CD8-positive, alpha-beta memory T cell (primary cell): Measurements from ENCODE around the gene RERGL. TPM values are rescaled to one million over a fixed set of nuclear protein-coding genes. Genes with fewer than 3 reads are reported as not detected.
"Not testable (repeated sequence)": the region's sequence is repeated elsewhere in the genome, so short reads cannot be mapped to it uniquely, and the experiment has no call there.

Source experiments
- CTCF ChIA-PET: fragments of 350-600 bp; sonication (Branson Sonifier 250); formaldehyde crosslinking; loops from one replicate; lab custom pipeline; 2021; ENCODE audit warnings: antibody characterized with exemption; lab: Charles Lee
- POLR2A ChIA-PET: fragments of 350-600 bp; sonication (Branson Sonifier 250); formaldehyde crosslinking; loops from one replicate; lab custom pipeline; 2021; ENCODE audit warnings: antibody characterized with exemption; lab: Charles Lee
- DNase-seq, 5 donors: peaks; one replicate each; pipeline versions ENCODE4 v3.0.0 to v3.0.0-alpha.2; 2020 to 2022; ENCODE audit warnings: mixed read lengths in 1 of 5
- H3K27ac ChIP-seq: one replicate; pipeline ENCODE4 v1.7.0; 2013; ENCODE audit warnings: low read depth, mild to moderate bottlenecking, low read length, moderate library complexity
- H3K27me3 ChIP-seq: 2 replicates; pipeline ENCODE4 v1.7.0; 2013; ENCODE audit warnings: low read length, mild to moderate bottlenecking; ENCODE audit not compliant: insufficient read depth, poor library complexity, severe bottlenecking
- H3K36me3 ChIP-seq: 2 replicates; pipeline ENCODE4 v1.7.0; 2013; ENCODE audit warnings: mild to moderate bottlenecking, low read length, moderate library complexity; ENCODE audit not compliant: insufficient read depth
- H3K4me1 ChIP-seq: 2 replicates; pipeline ENCODE4 v1.7.0; 2013; ENCODE audit warnings: mild to moderate bottlenecking, low read length, moderate library complexity; ENCODE audit not compliant: insufficient read depth
- H3K4me3 ChIP-seq: 2 replicates; pipeline ENCODE4 v1.7.0; 2013; ENCODE audit warnings: mild to moderate bottlenecking, low read length
- H3K9me3 ChIP-seq: 2 replicates; pipeline ENCODE4 v1.7.0; 2013; ENCODE audit warnings: mild to moderate bottlenecking, low read length
- H3K27ac Mint-ChIP-seq, 8 donors: one replicate each; pipeline ENCODE4 v1.8.0; 2020 to 2021; ENCODE audit warnings: mixed read lengths in 8 of 8, mild to moderate bottlenecking in 6 of 8, inconsistent platforms in 3 of 8, moderate library complexity in 3 of 8
- H3K27me3 Mint-ChIP-seq, 2 donors: one replicate each; pipeline ENCODE4 v1.8.0; 2020 to 2021; ENCODE audit warnings: mixed read lengths in 2 of 2, mild to moderate bottlenecking in 1 of 2, moderate library complexity in 1 of 2
- H3K36me3 Mint-ChIP-seq, 3 donors: one replicate each; pipeline ENCODE4 v1.8.0; 2020 to 2021; ENCODE audit warnings: mixed read lengths in 3 of 3, inconsistent platforms in 1 of 3, mild to moderate bottlenecking in 1 of 3
- H3K4me1 Mint-ChIP-seq, 3 donors: one replicate each; pipeline ENCODE4 v1.8.0; 2020 to 2021; ENCODE audit warnings: mixed read lengths in 3 of 3, inconsistent platforms in 1 of 3, mild to moderate bottlenecking in 1 of 3
- H3K4me3 Mint-ChIP-seq, 7 donors: one replicate each; pipeline ENCODE4 v1.8.0; 2020 to 2021; ENCODE audit warnings: mixed read lengths in 7 of 7, mild to moderate bottlenecking in 6 of 7, moderate library complexity in 4 of 7, inconsistent platforms in 2 of 7
- H3K9me3 Mint-ChIP-seq, 5 donors: one replicate each; pipeline ENCODE4 v1.8.0; 2020 to 2022; ENCODE audit warnings: mixed read lengths in 5 of 5, mild to moderate bottlenecking in 3 of 5, moderate library complexity in 2 of 5, inconsistent platforms in 1 of 5
- polyA plus RNA-seq: library from polyadenylated mRNA; unstranded; fragments of 300-500 nt; fragmentation: Illumina TruSeq; gene quantifications from one replicate; pipeline ENCODE4 v1.2.3, GENCODE V29; 2021
- total RNA-seq, 2 experiments: library from RNA; stranded (reverse); gene quantifications; one replicate each; pipeline ENCODE4 v1.2.3, GENCODE V29; 2021

RERGL gene
- total and polyA plus RNA-seq, 3 experiments from 2014 or later, result not detected

DNA sequence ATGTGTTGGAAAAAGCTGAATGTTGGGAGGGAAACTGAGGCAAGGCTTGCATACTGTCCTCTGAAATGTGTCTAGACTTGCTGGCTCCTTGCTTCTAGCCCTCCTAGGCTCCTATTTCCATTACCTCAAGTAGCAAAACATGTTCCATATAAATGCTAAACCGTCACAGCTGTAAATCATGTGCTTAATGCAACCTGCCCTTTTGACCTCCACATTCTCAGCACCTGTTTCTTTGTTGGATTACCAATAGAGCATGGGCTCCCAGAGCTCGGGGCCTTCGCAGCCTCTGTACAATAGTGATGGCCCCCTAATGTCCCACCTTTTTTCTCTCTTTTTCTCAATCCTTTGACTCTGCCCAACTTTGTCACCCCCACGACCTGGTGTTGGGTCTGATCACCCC, 23.3 kb downstream of the RERGL start:
- DNase-seq, result no peak
- H3K4me1 Mint-ChIP-seq, result no peaks in the 10 kb centered on the region
- H3K27me3 ChIP-seq, result no peaks in the 10 kb centered on the region
- no peaks in the 10 kb centered on the region for H3K36me3 ChIP-seq
- no peaks in the 10 kb centered on the region for H3K4me1 ChIP-seq
- no peak overlapping the region for H3K27ac Mint-ChIP-seq
- peaks cover 0 to 2% of the 10 kb centered on the region in 2 donors for H3K27me3 Mint-ChIP-seq
- H3K4me3 ChIP-seq, result no peak overlapping the region
- no peaks in the 10 kb centered on the region for H3K9me3 ChIP-seq
- H3K27ac ChIP-seq, result no peak overlapping the region
- ChIA-PET CTCF (no interaction called here), POLR2A (no interaction called here)
- no peaks in the 10 kb centered on the region for H3K36me3 Mint-ChIP-seq
- no peak overlapping the region for H3K4me3 Mint-ChIP-seq
- peaks cover 3 to 18% (median 8%) of the 10 kb centered on the region in 5 donors for H3K9me3 Mint-ChIP-seq

DNA sequence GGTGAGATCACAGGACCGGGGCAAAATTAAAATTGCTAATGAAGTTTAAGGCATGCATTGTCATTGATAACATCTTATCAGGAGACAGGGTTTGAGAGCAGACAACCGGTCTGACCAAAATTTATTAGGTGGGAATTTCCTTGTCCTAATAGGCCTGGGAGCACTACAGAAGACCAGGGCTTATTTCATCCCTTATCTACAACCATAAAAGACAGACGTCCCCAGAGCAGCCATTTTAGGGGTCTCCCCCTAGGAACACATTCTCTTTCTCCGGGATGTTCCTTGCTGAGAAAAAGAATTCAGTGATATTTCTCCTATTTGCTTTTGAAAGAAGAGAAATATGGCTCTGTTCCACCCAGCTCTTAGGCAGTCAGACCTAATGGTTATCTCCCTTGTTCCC, 27.1 kb downstream of the RERGL start:
- POLR2A ChIA-PET, H3K4me3 Mint-ChIP-seq, H3K27ac ChIP-seq, H3K27me3 ChIP-seq, H3K4me1 ChIP-seq, CTCF ChIA-PET, H3K4me3 ChIP-seq, DNase-seq, H3K36me3 ChIP-seq, H3K27ac Mint-ChIP-seq, H3K4me1 Mint-ChIP-seq, H3K27me3 Mint-ChIP-seq, H3K36me3 Mint-ChIP-seq, H3K9me3 ChIP-seq: not testable (repeated sequence)
- H3K9me3 Mint-ChIP-seq, result peaks cover 11 to 30% (median 20%) of the 10 kb centered on the region in 5 donors

DNA sequence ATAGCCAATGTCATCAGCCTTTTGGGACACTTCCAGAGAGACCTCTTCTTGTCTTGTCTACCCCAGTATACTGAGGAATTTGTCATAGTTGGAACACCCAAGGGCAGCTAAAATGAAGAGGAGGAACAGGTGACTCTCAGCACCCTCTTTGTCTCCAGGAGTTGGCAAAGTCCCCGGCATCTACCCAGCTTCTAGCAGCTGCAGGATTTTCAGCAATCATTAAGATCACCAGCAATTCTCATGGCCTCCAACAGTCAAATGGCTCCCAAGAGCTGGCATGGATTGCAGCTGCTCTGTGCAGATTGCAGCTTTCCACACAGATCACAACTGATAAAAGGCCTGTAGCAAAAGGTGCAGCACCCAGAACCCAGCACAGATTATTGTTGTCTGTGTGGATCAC, 32.9 kb downstream of the RERGL start:
- H3K4me3 ChIP-seq, result no peak overlapping the region
- DNase-seq, result no peak
- Mint-ChIP-seq H3K9me3 (peaks cover 12 to 34% (median 21%) of the 10 kb centered on the region in 5 donors), H3K36me3 (no peaks in the 10 kb centered on the region), H3K27ac (no peak overlapping the region), H3K4me1 (no peaks in the 10 kb centered on the region), H3K4me3 (no peak overlapping the region), H3K27me3 (no peaks in the 10 kb centered on the region)
- no peak overlapping the region for H3K27ac ChIP-seq
- H3K4me1 ChIP-seq, result no peaks in the 10 kb centered on the region
- CTCF ChIA-PET, result no interaction called here
- H3K27me3 ChIP-seq, result no peaks in the 10 kb centered on the region
- POLR2A ChIA-PET, result no interaction called here
- no peaks in the 10 kb centered on the region for H3K9me3 ChIP-seq
- no peaks in the 10 kb centered on the region for H3K36me3 ChIP-seq

DNA sequence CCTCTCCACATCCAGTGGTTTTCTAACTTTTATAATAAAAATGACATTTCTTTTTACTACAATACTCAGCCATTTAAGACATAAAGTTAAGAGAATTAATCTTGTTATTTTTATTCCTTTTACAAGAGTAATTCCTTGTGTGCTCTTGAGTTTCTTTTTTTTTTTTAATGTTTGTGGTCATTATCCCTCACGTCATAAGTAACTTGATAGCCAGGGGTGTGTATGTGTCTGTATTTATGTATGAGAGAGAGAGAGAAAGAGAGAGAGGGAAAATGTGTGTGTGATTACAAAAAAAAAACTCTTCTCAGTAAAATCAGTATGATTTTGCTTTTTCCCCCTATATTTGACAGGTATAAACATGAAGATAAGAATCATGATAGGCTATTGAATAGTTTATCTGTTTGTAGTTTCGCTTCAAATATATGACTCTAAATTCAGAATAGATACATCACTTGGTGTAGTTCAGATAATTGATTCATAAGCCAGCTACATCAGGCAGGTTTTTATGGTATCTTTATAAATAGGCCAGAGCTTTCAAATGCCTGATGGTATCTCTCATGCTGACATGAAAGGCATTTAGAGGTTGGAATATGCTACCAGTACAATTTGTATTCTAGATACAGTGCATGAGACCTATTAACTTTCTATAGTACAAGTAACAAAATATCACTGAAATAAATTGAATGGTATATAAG, 34.9 kb downstream of the RERGL start:
- no peaks in the 10 kb centered on the region for H3K4me1 Mint-ChIP-seq

DNA sequence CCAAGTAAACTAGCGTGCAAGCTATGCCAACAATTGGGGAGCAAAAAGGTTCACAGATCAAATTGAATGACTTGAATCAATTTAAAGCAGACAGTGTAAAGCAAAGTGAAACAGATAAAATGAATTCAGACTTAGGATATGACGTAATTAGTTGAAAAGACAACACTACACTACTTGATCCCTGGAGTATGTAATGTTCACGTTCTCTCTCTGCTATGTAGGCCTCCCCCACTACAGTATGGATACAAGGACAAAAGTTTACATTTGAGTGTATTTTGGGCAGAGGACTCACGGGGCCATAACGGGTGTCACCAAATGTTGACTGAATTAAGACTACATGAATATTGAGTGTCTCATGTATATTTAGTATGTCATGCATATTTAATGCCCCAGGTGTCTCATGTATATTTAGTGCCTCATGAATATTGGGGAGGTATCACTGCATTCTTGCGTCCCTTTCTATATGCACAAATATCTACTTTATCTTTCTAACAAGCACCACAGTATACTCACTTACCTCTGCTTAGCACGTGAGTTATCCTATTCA, 44.5 kb downstream of the RERGL start:
- DNase-seq, result no peak
- POLR2A ChIA-PET, result no interaction called here
- Histone ChIP-seq H3K27ac (no peak overlapping the region), H3K4me3 (no peak overlapping the region), H3K27me3 (no peaks in the 10 kb centered on the region), H3K36me3 (no peaks in the 10 kb centered on the region), H3K9me3 (no peaks in the 10 kb centered on the region), H3K4me1 (no peaks in the 10 kb centered on the region)
- Mint-ChIP-seq H3K4me1 (no peaks in the 10 kb centered on the region), H3K27me3 (no peaks in the 10 kb centered on the region), H3K27ac (no peak overlapping the region), H3K36me3 (no peaks in the 10 kb centered on the region), H3K9me3 (peaks cover 0 to 16% (median 2%) of the 10 kb centered on the region in 5 donors), H3K4me3 (no peak overlapping the region)
- CTCF ChIA-PET, result no interaction called here

More for the DNA sequence above, 34.9 kb downstream of the RERGL start:
- ChIA-PET POLR2A (no interaction called here), CTCF (no interaction called here)
- Mint-ChIP-seq H3K9me3 (peaks cover 8 to 41% (median 20%) of the 10 kb centered on the region in 5 donors), H3K27me3 (no peaks in the 10 kb centered on the region), H3K36me3 (no peaks in the 10 kb centered on the region), H3K27ac (no peak overlapping the region), H3K4me3 (no peak overlapping the region)
- no peaks in the 10 kb centered on the region for H3K36me3 ChIP-seq
- no peaks in the 10 kb centered on the region for H3K27me3 ChIP-seq
- no peaks in the 10 kb centered on the region for H3K4me1 ChIP-seq
- DNase-seq, result no peak
- no peak overlapping the region for H3K4me3 ChIP-seq
- no peak overlapping the region for H3K27ac ChIP-seq
- no peaks in the 10 kb centered on the region for H3K9me3 ChIP-seq

DNA sequence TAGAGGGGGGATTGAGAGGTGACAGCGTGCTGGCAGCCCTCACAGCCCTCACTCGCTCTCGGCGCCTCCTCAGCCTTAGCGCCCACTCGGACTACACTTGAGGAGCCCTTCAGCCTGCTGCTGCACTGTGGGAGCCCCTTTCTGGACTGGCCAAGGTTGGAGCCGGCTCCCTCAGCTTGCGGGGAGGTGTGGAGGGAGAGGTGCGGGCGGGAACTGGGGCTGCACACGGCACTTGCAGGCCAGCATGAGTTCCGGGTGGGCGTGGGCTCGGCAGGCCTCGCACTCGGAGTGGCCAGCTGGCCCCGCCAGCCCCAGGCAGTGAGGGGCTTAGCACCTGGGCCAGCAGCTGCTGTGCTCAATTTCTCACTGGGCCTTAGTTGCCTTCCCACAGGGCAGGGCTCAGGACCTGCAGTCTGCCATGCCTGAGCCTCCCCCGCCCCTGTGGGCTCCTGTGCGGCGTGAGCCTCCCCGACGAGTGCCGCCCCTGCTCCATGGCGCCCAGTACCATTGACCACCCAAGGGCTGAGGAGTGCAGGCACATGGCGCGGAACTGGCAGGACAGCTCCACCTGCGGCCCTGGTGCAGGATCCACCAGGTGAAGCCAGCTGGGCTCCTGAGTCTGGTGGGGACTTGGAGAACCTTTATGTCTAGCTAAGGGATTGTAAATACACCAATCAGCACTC, 49.8 kb downstream of the RERGL start:
- H3K27ac ChIP-seq, H3K36me3 ChIP-seq, H3K4me1 ChIP-seq, H3K27me3 ChIP-seq, H3K4me1 Mint-ChIP-seq, H3K27ac Mint-ChIP-seq, H3K4me3 Mint-ChIP-seq, H3K4me3 ChIP-seq, CTCF ChIA-PET, H3K27me3 Mint-ChIP-seq, DNase-seq, POLR2A ChIA-PET, H3K9me3 ChIP-seq, H3K36me3 Mint-ChIP-seq: not testable (repeated sequence)
- H3K9me3 Mint-ChIP-seq, result peaks cover 5 to 17% (median 7%) of the 10 kb centered on the region in 5 donors

Other genes with a start within 250 kb of the RERGL start
- not detected for gene PIK3C2G, start 171.3 kb upstream of the RERGL start, total RNA-seq
- not detected for gene PIK3C2G, start 171.3 kb upstream of the RERGL start, polyA plus RNA-seq